ENCODE data around the gene MRPL42.
A peak's percentile ranks its signal among the peaks of the same experiment; 100 is the strongest.

DNA sequence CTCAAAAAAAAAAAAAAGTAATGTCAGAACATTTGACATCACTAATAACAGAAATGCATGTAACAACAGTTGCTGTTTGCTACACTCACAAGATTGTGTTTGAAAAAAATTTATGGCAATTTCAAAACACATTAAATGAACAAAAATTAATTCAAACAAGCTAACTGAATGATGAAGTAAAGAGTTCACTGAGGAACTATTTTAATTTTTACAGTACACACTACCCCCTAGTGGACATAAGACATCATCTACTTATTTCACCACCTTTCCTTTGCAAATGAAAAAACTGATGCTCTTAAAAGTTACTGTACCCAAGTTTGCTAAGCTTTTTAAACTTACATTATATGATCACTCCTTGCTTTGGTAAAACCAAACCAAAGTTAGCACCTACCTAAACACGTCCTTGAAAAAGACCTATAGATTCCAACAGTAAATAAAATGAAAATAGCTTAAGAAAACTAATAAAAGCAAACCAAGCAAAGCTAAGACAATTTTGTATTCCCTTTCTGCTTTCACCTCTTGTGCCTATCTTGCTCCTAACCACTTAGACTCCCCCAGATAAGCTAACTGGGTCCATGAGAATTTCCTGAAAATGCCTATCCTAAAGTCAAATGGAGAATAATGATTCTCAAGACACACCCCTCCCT lies 47.8 kb upstream of the MRPL42 start:
- TF ChIP-seq, protein P1, sequence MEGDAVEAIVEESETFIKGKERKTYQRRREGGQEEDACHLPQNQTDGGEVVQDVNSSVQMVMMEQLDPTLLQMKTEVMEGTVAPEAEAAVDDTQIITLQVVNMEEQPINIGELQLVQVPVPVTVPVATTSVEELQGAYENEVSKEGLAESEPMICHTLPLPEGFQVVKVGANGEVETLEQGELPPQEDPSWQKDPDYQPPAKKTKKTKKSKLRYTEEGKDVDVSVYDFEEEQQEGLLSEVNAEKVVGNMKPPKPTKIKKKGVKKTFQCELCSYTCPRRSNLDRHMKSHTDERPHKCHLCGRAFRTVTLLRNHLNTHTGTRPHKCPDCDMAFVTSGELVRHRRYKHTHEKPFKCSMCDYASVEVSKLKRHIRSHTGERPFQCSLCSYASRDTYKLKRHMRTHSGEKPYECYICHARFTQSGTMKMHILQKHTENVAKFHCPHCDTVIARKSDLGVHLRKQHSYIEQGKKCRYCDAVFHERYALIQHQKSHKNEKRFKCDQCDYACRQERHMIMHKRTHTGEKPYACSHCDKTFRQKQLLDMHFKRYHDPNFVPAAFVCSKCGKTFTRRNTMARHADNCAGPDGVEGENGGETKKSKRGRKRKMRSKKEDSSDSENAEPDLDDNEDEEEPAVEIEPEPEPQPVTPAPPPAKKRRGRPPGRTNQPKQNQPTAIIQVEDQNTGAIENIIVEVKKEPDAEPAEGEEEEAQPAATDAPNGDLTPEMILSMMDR (IDR thresholded peaks at IDR 0.05): peak; percentile 44 to 51
- no peak for TF ChIP-seq POLR2A (IDR thresholded peaks at IDR 0.05)
